NT2/D1 (cell line): ENCODE data around the gene RSPH3.

Experiments used
- SUZ12 ChIP-seq: IDR thresholded peaks from 2 replicates; pipeline ENCODE4 v1.6.1; 2011; ENCODE audit not compliant: insufficient read length, insufficient read depth; ENCODE audit errors: extremely low read depth
- ZNF274 ChIP-seq: IDR thresholded peaks from 2 replicates; pipeline ENCODE4 v1.6.1; 2011; ENCODE audit warnings: mild to moderate bottlenecking, low read depth, low read length

- no peak for TF ChIP-seq ZNF274
- TF ChIP-seq SUZ12, result no peak
Measured at GRCh38 chr6:158943380-158944032, 56.5 kb downstream of the RSPH3 start.
